ENCODE results near the gene FGF13.

- TF ChIP-seq TAF1 (IDR thresholded peaks at IDR 0.05; ENCODE audit: borderline replicate concordance, insufficient read depth, low read length) (no peak), POLR2AphosphoS5 (IDR thresholded peaks at IDR 0.05; ENCODE audit: low read depth, low read length) (no peak)
Observed at GRCh38 chrX:138723301-138723700, 11.8 kb upstream of the FGF13 start.

All from PFSK-1 (cell line).